AG04449 (cell line): ENCODE data around the gene MAN2C1.

Experiments
- CTCF ChIA-PET: fragments of 350-600 bp; formaldehyde crosslinking; extraction: SDS; loops from one replicate; lab custom pipeline; 2021; ENCODE audit warnings: antibody characterized with exemption; lab: Yijun Ruan, JAX
- POLR2A ChIA-PET: fragments of 400-600, 350-600 bp; formaldehyde crosslinking; extraction: SDS; loops from one replicate; lab custom pipeline; 2020; ENCODE audit warnings: antibody characterized with exemption, inconsistent platforms; lab: Yijun Ruan, JAX
- DNase-seq: peaks from one replicate; pipeline ENCODE4 v3.0.0-alpha.2; 2010; ENCODE audit warnings: low read depth, low spot score
- H3K4me3 ChIP-seq: 2 replicates; pipeline ENCODE4 v1.5.1; 2011; ENCODE audit warnings: low read depth, mild to moderate bottlenecking, control low read depth, low read length
- TF ChIP-seq, protein P1 (sequence below): IDR thresholded peaks from one replicate; pipeline ENCODE4 v1.5.1; 2011; ENCODE audit warnings: mild to moderate bottlenecking, moderate library complexity, low read length, control low read depth, inconsistent platforms; ENCODE audit not compliant: insufficient read depth; ENCODE audit errors: missing control alignments

The MAN2C1 gene

DNA sequence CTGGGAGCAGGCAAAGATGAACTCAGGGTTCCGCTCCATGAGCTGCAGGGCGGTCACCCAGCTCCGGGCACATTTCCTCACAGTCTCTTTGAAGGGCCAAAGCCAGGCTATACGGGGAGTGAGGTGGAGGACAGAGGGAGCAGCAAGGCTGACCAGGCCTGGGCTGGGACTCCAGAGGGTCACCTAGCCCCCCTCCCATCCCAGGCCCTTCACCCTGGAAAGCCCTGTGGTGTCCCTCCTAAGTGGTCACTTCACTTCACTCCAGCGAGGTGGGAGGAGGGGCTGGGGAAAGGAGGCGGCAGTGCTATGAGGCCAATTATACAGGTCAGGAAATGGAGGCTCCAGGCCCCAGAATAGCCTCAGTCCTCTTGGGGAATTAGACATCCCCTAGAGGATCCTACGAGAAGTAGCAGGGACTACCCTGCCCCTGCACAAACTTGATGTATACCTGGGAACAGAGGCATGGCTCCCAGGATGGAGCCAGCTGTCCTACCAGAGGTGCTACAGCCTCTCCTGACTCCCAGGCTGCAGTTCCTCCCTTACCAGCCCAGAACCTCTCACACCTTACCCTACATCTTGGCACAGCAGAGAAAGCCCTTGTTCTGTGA lies 5.7 kb downstream of the MAN2C1 start:
- POLR2A ChIA-PET: no interaction called here
- CTCF ChIA-PET: no interaction called here
- DNase-seq: no peak
- no peak overlapping the region for H3K4me3 ChIP-seq
- TF ChIP-seq, protein P1, sequence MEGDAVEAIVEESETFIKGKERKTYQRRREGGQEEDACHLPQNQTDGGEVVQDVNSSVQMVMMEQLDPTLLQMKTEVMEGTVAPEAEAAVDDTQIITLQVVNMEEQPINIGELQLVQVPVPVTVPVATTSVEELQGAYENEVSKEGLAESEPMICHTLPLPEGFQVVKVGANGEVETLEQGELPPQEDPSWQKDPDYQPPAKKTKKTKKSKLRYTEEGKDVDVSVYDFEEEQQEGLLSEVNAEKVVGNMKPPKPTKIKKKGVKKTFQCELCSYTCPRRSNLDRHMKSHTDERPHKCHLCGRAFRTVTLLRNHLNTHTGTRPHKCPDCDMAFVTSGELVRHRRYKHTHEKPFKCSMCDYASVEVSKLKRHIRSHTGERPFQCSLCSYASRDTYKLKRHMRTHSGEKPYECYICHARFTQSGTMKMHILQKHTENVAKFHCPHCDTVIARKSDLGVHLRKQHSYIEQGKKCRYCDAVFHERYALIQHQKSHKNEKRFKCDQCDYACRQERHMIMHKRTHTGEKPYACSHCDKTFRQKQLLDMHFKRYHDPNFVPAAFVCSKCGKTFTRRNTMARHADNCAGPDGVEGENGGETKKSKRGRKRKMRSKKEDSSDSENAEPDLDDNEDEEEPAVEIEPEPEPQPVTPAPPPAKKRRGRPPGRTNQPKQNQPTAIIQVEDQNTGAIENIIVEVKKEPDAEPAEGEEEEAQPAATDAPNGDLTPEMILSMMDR: no peak

- ChIA-PET POLR2A (no interaction called here), CTCF (no interaction called here)
- TF ChIP-seq, protein P1: no peak
- DNase-seq: no peak
- H3K4me3 ChIP-seq: no peak overlapping the region
Measured at GRCh38 chr15:75361989-75362641, 6.3 kb downstream of the MAN2C1 start.

GRCh38 chr15:75361361-75361988 lies 6.9 kb downstream of the MAN2C1 start:
- TF ChIP-seq, protein P1: no peak
- DNase-seq: no peak
- H3K4me3 ChIP-seq: no peak overlapping the region
- ChIA-PET CTCF (no interaction called here), POLR2A (no interaction called here)

GRCh38 chr15:75360856-75361255 lies 7.6 kb downstream of the MAN2C1 start:
- no peak for DNase-seq
- ChIA-PET POLR2A (no interaction called here), CTCF (no interaction called here)
- TF ChIP-seq, protein P1: no peak
- no peak overlapping the region for H3K4me3 ChIP-seq

- ChIA-PET CTCF (interaction anchor here (1.4 kb wide), 1 partner anchor 9 kb away, joined by 4 read pairs; no protein-coding TSS in a partner anchor), POLR2A (interaction anchor here (0.6 to 0.7 kb wide), 2 partner anchors 91 to 265 kb away, joined by 3 to 4 read pairs; partner anchors contain the start of genes SIN3A and SNUPN)
- H3K4me3 ChIP-seq: no peak overlapping the region
- DNase-seq: no peak
- TF ChIP-seq, protein P1: no peak
Measured at GRCh38 chr15:75360391-75360790, 8.0 kb downstream of the MAN2C1 start.

- CTCF ChIA-PET: interaction anchor here (1.4 to 1.8 kb wide), 2 partner anchors 8 to 10 kb away, joined by 4 to 9 read pairs; no protein-coding TSS in a partner anchor
- H3K4me3 ChIP-seq: no peak overlapping the region
- DNase-seq: no peak
- POLR2A ChIA-PET: interaction anchor here (0.6 to 1.6 kb wide), 3 partner anchors 8 to 266 kb away, joined by 3 to 6 read pairs (median 4); partner anchors contain the start of genes SIN3A and SNUPN
- TF ChIP-seq, protein P1: no peak
Measured at GRCh38 chr15:75359537-75360250, 8.7 kb downstream of the MAN2C1 start.
